Fibroblast of lung (primary cell): ENCODE measurements around the gene PKD1L1.

Source experiments
- CTCF ChIP-seq, 2 donors: IDR thresholded peaks in 1 of 2; conservative IDR thresholded peaks in 1 of 2; 1 replicate in 1 of 2; 2 replicates in 1 of 2; pipeline ENCODE4 v1.5.1; 2011 to 2012; ENCODE audit warnings: low read length in 2 of 2, control low read depth in 1 of 2, inconsistent platforms in 1 of 2, low read depth in 1 of 2, mild to moderate bottlenecking in 1 of 2
- EZH2 ChIP-seq: IDR thresholded peaks from 2 replicates; pipeline ENCODE4 v1.5.1; 2012; ENCODE audit warnings: low read length, control low read depth, mild to moderate bottlenecking; ENCODE audit errors: missing control alignments

GRCh38 chr7:47946581-47947354 is 1.5 kb downstream of the PKD1L1 start:
- TF ChIP-seq CTCF (conservative IDR thresholded peaks at IDR 0.05 in 1 of 2, IDR thresholded peaks at IDR 0.05 in 1 of 2; ENCODE audit: low read depth in 1 of 2, low read length in 2 of 2) (no peak), EZH2 (no peak)
